ENCODE results near the gene NDST1. TPM values are rescaled to one million over a fixed set of nuclear protein-coding genes. Genes with fewer than 3 reads are reported as not detected.

NDST1 gene
- total RNA-seq, 1 experiment from 2014 or later: 33.1 TPM

DNA sequence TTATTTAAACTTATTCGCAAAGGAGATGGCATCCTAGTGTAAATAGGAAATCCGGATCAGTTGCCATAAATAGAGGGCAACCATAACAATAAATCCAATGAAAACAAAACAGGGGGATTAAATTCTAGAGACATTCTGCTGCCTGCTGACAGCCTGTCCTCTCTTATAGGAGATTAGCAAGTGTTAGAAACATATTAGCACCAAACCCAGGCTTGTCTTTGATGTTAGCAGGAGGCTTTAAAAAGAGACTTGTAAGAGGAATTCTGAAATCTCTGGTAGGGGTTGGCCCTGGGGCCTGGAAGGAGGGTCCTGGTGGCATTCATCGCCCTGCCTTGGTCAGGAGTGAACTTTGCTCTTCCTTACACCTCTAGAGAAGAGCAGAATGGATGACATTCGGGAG lies 21.6 kb downstream of the NDST1 start:
- POLR2A ChIA-PET: no interaction called here
- Histone ChIP-seq H3K9ac (ENCODE audit: low read length) (no peak overlapping the region), H3K9me3 (ENCODE audit: control insufficient read depth in 1 of 2, insufficient read depth in 1 of 2, low read depth in 1 of 2, low read length in 2 of 2) (no peaks in the 10 kb centered on the region), H3K4me2 (ENCODE audit: low read length) (no peak overlapping the region), H3K27ac (ENCODE audit: low read depth, low read length) (no peak overlapping the region), H3K9me2 (ENCODE audit: insufficient read depth) (no peaks in the 10 kb centered on the region), H3K79me2 (ENCODE audit: insufficient read depth, low read length) (peaks cover 12% of the 10 kb centered on the region; the same call in 1 of the 2 replicates), H3K36me3 (ENCODE audit: control insufficient read depth in 1 of 2, insufficient read depth in 2 of 2, low read length in 2 of 2) (peaks cover 4 to 5% of the 10 kb centered on the region in 2 experiments; a peak in 1 of 4 replicates), H3K4me3 (replicated peaks in 1 of 2; ENCODE audit: low read depth in 1 of 2, low read length in 2 of 2) (no peak overlapping the region), H4K20me1 (ENCODE audit: insufficient read depth) (no peaks in the 10 kb centered on the region), H2AFZ (ENCODE audit: low read depth, low read length, poor library complexity, severe bottlenecking) (no peak overlapping the region), H3K27me3 (ENCODE audit: insufficient read depth, low read length) (no peaks in the 10 kb centered on the region), H3K4me1 (ENCODE audit: control insufficient read depth in 1 of 2, insufficient read depth in 2 of 2, low read length in 2 of 2) (peaks cover 0 to 2% of the 10 kb centered on the region in 2 experiments; a peak in 1 of 4 replicates)
- DNase-seq (ENCODE audit: low read depth, low spot score) (no peak), ATAC-seq (no peak)
- no TSS peak for BruUV-seq (replicated peaks)
- no peak for TF ChIP-seq ELF1 (IDR thresholded peaks at IDR 0.05; ENCODE audit: borderline replicate concordance, low read depth)
- TF ChIP-seq, protein P1, sequence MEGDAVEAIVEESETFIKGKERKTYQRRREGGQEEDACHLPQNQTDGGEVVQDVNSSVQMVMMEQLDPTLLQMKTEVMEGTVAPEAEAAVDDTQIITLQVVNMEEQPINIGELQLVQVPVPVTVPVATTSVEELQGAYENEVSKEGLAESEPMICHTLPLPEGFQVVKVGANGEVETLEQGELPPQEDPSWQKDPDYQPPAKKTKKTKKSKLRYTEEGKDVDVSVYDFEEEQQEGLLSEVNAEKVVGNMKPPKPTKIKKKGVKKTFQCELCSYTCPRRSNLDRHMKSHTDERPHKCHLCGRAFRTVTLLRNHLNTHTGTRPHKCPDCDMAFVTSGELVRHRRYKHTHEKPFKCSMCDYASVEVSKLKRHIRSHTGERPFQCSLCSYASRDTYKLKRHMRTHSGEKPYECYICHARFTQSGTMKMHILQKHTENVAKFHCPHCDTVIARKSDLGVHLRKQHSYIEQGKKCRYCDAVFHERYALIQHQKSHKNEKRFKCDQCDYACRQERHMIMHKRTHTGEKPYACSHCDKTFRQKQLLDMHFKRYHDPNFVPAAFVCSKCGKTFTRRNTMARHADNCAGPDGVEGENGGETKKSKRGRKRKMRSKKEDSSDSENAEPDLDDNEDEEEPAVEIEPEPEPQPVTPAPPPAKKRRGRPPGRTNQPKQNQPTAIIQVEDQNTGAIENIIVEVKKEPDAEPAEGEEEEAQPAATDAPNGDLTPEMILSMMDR (IDR thresholded peaks at IDR 0.05 in 2 of 3, conservative IDR thresholded peaks at IDR 0.05 in 1 of 3; ENCODE audit: borderline replicate concordance in 1 of 3, insufficient read depth in 1 of 3, low read depth in 2 of 3, low read length in 2 of 3): no peak
- no peak for TF ChIP-seq POLR2AphosphoS5 (IDR thresholded peaks at IDR 0.05; ENCODE audit: low read depth, low read length)
- TF ChIP-seq, protein P2, sequence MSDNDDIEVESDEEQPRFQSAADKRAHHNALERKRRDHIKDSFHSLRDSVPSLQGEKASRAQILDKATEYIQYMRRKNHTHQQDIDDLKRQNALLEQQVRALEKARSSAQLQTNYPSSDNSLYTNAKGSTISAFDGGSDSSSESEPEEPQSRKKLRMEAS (IDR thresholded peaks at IDR 0.05): no peak
- TF ChIP-seq SRF (IDR thresholded peaks at IDR 0.05; ENCODE audit: low read depth): no peak
- no peak for TF ChIP-seq FOSL1 (IDR thresholded peaks at IDR 0.05; ENCODE audit: low read depth)
- no peak for TF ChIP-seq SP1 (IDR thresholded peaks at IDR 0.05; ENCODE audit: low read depth)
- no peak for TF ChIP-seq ZFX (IDR thresholded peaks at IDR 0.05)
- TF ChIP-seq, protein P3, sequence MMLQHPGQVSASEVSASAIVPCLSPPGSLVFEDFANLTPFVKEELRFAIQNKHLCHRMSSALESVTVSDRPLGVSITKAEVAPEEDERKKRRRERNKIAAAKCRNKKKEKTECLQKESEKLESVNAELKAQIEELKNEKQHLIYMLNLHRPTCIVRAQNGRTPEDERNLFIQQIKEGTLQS (IDR thresholded peaks at IDR 0.05): no peak
- TF ChIP-seq EGR1 (IDR thresholded peaks at IDR 0.05; ENCODE audit: low read depth): no peak
- TF ChIP-seq JUND (IDR thresholded peaks at IDR 0.05): no peak
- no peak for TF ChIP-seq RAD21 (IDR thresholded peaks at IDR 0.05; ENCODE audit: low read depth)
- no peak for TF ChIP-seq EZH2 (IDR thresholded peaks at IDR 0.05)
- TF ChIP-seq EZH2phosphoT487 (IDR thresholded peaks at IDR 0.05; ENCODE audit: borderline replicate concordance): no peak
- TF ChIP-seq ZNF274 (IDR thresholded peaks at IDR 0.05; ENCODE audit: low read depth, low read length): no peak
- no peak for TF ChIP-seq CBX3 (IDR thresholded peaks at IDR 0.05; ENCODE audit: low read depth)
- TF ChIP-seq SIN3A (IDR thresholded peaks at IDR 0.05; ENCODE audit: low read depth): no peak
- TF ChIP-seq, protein P4, sequence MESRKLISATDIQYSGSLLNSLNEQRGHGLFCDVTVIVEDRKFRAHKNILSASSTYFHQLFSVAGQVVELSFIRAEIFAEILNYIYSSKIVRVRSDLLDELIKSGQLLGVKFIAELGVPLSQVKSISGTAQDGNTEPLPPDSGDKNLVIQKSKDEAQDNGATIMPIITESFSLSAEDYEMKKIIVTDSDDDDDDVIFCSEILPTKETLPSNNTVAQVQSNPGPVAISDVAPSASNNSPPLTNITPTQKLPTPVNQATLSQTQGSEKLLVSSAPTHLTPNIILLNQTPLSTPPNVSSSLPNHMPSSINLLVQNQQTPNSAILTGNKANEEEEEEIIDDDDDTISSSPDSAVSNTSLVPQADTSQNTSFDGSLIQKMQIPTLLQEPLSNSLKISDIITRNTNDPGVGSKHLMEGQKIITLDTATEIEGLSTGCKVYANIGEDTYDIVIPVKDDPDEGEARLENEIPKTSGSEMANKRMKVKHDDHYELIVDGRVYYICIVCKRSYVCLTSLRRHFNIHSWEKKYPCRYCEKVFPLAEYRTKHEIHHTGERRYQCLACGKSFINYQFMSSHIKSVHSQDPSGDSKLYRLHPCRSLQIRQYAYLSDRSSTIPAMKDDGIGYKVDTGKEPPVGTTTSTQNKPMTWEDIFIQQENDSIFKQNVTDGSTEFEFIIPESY (IDR thresholded peaks at IDR 0.05; ENCODE audit: extremely low read depth, insufficient replicate concordance, low read length): no peak
- CTCF ChIA-PET: no interaction called here
- intact Hi-C loops (cut with micrococcal nuclease): no loop called here
- RAD21 ChIA-PET (ENCODE audit: low non-redundant PET in 1 of 2, low total read pairs in 2 of 2, uncharacterized antibody in 2 of 2, unreplicated experiment in 2 of 2): no interaction called here
